OCI-M2 (cell line): ENCODE results near the gene ZNF532.

ENCODE experiments used
- DNase-seq: peaks from one replicate; lab custom pipeline; 2025; ENCODE audit not compliant: unreplicated experiment; lab: John Stamatoyannopoulos, UW

ZNF532 gene

GRCh38 chr18:58970943-58971790 lies 106.5 kb downstream of the ZNF532 start:
- DNase-seq: no peak

- no peak for DNase-seq
Measured at GRCh38 chr18:58975296-58975695, 110.6 kb downstream of the ZNF532 start.

DNA sequence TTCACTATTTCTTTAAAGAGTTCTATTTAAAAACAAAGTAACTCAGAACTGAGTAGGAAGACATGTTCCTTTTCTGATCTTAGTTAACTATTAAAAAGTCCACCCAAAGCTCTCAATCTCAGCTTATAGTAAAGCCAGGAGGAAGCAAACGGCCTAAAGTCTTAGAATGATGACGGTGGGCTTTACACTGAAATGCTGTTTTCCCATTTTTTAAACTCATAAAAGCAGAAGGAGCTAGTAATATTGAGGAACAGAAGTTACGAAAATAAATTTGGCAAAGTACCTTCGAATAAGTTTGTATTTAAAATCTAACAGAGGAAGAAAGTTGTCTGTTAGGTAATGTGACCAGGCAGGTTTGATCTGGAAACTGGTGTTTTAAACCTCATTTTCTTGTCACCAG lies 111.1 kb downstream of the ZNF532 start:
- no peak for DNase-seq

DNA sequence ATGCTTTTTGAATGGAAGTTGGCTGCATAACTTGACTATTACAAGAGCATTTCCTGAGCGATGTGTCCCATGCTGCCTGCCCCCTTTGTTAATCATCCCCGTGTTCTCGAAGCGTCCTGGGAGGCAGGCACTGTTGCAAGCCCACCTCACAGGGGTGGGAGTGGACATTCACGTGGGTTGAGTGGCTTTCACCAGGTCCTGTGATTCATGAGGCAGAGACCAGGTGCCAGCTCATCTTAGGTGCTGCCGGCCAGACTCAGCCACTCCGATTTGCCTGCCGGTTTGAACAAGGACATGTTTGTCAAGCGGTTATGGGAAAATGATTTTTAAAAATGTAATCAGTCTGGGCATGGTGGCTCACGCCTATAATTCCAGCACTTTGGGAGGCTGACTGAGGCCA lies 112.5 kb downstream of the ZNF532 start:
- DNase-seq: no peak

GRCh38 chr18:58977801-58978200 lies 113.1 kb downstream of the ZNF532 start:
- DNase-seq: no peak

- no peak for DNase-seq
Measured at GRCh38 chr18:58978916-58979315, 114.2 kb downstream of the ZNF532 start.

GRCh38 chr18:58979615-58980014 lies 114.9 kb downstream of the ZNF532 start:
- no peak for DNase-seq

GRCh38 chr18:58980991-58981390 lies 116.3 kb downstream of the ZNF532 start:
- no peak for DNase-seq

- DNase-seq: no peak
Measured at GRCh38 chr18:58983260-58984155, 118.8 kb downstream of the ZNF532 start.

- DNase-seq: no peak
Measured at GRCh38 chr18:58988600-58988999, 123.9 kb downstream of the ZNF532 start.

- DNase-seq: no peak
Measured at GRCh38 chr18:58989184-58989759, 124.6 kb downstream of the ZNF532 start.

DNA sequence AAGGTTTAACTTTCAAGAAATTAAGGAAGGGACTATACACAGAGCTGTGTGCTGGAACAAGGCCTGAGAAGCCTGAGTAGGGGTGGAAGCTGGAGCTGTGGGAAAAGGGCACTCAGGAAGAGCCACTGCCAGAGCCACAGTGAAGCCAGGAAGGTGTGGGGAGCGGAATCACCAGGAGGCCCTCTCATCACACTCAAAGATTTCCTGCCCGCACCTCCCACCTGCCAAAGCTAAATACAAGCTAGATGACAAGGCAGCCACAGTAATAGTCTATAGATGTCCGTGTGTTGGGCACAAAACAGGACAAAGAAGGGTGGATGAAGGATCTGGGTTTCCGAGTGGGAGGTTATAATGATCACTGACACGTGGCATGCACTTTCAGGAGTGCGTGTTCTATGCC lies 126.0 kb downstream of the ZNF532 start:
- DNase-seq: no peak

GRCh38 chr18:58991167-58991798 lies 126.6 kb downstream of the ZNF532 start:
- no peak for DNase-seq

DNA sequence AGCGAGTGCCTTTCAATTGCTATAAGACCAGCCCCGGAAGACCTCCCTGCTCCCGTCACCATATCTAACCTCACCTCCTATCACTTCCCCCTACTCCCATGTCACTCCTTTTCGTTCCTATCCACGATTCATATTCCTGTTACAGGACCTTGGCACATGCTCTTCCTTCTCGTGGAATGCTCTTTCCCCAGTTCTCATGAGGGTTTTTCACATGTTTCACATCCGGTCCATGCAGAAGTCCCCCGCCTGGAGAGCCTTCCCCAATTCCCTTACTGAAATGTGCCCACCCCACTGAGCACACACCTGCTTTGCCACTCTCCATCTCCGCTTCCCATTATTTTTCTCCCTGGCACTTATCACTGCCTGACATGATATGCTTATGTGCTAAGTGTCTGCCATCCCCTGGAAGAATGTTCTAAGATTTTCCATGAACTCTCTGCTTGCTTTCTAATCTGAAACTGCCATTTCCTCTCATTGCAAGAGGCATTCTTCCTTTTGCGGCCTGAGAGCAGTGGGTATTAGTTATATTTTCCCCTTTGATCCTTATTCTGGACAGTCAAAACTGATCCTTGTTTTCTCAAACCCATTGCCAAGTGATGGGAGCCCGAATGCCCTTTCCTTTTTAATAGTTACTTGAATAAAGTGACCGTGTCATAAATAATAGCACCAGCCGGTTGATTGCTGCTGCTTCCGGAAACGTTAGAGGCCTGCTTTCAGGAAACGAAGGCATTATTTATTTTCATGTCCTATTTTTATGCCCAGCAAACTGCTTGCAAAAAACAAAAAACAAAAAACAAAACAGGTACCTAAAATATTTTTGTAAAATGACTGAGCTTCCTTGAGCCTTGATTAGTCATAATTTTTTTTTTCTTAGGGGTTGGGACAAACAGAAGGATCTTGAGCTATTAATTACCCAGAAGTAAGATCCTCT lies 127.9 kb downstream of the ZNF532 start:
- no peak for DNase-seq

- DNase-seq: no peak
Measured at GRCh38 chr18:58993260-58993659, 128.6 kb downstream of the ZNF532 start.

DNA sequence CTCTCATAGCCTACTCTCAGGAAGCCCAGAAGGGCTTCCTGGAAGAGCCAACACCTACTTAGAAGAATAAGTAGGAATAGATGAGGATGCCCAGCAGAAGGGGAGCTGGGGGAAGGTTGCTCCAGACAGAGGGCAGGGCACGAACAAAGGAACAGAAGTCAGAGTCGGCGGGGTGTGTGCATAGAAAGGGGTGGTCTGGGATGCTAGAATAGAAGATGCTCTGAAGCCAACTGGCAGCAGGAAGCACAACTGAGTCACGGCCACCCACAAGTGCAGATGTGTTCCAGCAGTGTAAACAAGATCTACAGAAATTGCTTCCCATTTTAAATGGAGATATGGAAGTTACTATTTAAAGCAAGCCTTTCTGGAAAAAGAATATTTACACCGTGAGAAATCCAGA lies 131.0 kb downstream of the ZNF532 start:
- no peak for DNase-seq

GRCh38 chr18:58996131-58996641 lies 131.5 kb downstream of the ZNF532 start:
- DNase-seq: no peak

- no peak for DNase-seq
Measured at GRCh38 chr18:58996696-58997095, 132.0 kb downstream of the ZNF532 start.

GRCh38 chr18:58997811-58998337 lies 133.2 kb downstream of the ZNF532 start:
- DNase-seq: no peak
